NCI-H2081 (cell line): ENCODE results near the gene PLEKHH2.
"Not testable (repeated sequence)": the region's sequence is repeated elsewhere in the genome, so short reads cannot be mapped to it uniquely, and the experiment has no call there.

ENCODE experiments used
- DNase-seq, 2 experiments: peaks; one replicate each; lab custom pipeline; 2025; lab: John Stamatoyannopoulos, UW

PLEKHH2 gene

DNA sequence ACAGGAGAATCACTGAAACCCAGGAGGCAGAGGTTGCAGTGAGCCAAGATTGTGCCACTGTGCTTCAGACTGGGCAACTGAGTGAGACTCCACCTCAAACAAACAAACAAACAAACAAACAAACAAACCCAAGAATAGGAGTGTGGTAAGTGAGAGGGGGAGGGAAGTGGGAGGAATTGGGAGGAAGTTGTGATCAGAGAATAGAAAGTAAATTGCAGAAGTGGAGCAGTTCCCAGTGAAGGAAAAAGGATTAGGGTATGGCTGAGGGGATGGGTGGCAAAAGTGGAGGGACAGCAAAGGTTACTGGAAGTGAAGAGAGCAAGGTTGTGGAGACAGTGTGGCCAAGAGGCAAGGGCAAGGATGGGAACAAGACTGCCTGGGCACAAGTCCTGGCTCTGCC lies 80.3 kb downstream of the PLEKHH2 start:
- DNase-seq, result no peak

DNA sequence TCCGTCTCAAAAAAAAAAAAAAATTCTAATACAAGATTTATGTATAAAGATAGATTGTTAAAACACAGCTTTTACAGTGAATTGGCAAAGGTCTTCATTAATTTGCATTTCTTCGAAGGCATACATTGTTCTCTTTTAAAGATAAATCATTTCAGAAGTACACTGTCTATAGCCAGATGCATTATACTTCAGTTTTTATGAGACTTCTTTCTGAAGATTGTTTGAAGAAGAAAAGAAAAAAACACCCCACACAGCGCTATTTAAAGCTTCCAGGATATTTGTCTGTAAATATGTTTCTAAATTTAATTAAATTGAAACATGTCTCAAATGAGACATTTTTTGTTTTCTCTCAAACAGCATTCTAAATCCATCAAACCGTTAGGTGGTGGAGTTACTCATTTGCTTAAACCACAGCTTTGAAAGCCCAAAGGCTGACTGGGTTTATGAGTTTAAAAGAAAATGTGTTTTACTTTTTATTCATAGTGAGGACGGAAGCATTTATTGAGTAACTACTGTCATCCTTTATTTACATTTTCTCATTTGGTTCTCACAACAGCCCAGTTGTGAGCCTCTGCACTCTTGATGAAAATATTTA lies 81.6 kb downstream of the PLEKHH2 start:
- DNase-seq, result no peak

GRCh38 chr2:43724728-43725526 lies 87.9 kb downstream of the PLEKHH2 start:
- DNase-seq, result no peak

DNA sequence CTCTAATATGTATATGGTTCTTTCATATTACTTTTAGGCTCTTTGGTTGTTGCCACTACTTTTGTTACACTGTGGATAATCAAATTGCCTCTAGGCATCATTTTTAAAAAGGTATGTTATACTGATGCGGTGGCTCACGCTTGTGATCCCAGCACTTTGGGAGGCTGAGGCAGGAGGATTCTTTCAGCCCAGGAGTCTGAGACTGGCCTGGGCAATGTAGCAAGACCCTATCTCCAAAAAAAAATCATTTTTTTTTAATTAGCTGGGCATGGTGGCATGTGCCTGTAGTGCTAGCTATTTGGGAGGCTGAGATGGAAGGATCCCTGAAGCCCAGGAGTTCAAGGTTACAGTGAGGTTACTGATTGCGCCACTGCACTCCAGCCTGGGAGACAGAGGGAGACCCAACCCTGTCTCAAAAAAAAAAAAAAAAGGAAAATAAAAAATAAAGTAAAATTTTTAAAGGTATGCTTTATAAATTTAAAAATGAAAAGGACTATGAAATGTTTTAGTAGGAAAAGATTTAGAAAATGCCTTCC lies 88.7 kb downstream of the PLEKHH2 start:
- DNase-seq, result no peak

- not testable (repeated sequence) for DNase-seq
Measured at GRCh38 chr2:43726961-43727633, 90.0 kb downstream of the PLEKHH2 start.

DNA sequence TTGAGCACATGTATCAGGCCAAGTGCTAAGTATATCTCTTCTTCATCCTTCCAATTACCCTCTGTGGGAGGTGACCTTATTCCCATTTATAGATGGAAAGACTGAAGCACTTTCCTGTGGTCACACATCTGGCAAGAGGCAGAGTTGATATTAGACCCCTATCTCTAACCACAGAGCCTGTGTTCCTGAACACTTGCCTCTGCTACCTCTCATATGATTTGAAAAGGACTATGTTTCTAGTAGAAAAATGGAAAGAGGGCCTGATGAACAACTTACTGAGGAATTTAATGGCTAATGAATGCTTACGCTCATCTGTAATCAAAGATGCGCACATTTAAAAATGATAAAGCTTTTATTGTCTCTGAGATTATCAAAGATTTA lies 90.6 kb downstream of the PLEKHH2 start:
- no peak for DNase-seq

DNA sequence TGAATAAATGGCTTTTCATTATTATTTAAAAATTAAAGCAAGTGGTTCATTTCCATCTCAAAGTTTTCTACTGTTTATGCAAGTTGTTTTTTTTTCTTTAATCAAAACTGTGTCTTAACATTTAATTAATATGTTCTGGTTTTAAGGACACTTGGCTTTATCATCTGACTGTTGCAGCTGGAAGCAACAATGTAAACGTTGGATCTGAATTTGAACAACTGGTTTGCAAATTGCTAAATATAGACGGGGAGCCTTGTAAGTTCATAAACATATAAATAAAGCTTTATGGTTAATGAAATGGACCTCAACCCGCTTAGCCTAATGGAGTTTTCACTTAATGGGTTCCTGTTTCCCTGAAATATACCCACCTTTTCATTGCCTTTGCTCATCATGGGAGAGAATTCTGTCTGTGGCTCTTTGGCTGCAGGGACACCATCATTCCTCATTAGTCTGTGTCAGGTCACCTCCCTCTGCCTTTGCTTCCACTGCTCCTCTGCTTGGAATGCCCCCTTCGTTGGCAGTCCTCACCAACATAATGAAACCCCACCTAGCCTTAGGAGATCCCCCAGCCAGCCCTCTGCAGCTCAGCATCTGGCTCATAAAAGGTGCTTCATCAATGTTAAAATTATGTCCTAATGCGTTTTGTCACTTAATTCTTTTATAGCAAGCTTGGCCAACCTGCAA lies 92.6 kb downstream of the PLEKHH2 start:
- DNase-seq, result no peak

GRCh38 chr2:43731211-43731610 lies 94.2 kb downstream of the PLEKHH2 start:
- DNase-seq, result no peak

- DNase-seq, result no peak
Measured at GRCh38 chr2:43736637-43737036, 99.6 kb downstream of the PLEKHH2 start.

DNA sequence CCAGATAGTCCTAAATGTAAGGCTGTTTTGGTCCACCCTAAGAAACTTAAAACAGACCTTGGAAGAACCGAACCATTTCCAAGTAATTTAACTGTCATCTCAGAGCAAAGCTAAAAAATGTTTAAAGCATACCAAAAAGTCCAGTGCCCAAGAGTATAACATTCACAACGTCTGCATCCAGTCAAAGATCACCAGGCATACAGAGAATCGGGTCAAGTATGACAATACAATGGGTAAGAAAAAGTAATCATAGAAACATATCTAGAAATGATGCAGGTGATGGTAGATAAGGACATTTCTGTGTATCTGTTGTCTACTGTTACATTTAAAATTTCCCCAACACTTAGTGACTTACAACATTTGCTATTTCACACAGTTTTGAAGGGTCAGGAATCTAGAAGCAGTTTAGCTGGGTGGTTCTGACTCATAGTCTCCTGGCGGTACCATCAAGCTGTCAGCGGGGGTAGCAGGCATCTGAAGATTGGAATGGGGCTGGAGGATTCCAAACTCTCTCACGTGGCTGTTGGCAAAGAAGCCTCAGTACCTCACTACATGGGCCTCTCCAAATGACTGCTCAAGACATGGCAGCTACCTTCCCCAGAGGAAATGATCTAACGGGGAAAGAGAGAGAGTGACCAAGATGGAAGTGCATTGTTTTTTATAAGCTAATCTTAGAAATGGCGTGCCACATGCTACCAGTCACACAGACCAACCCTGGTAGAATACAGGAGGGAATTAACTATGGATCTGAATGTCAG lies 100.2 kb downstream of the PLEKHH2 start:
- no peak for DNase-seq

- DNase-seq, result no peak
Measured at GRCh38 chr2:43737855-43738254, 100.8 kb downstream of the PLEKHH2 start.

GRCh38 chr2:43738257-43738656 lies 101.2 kb downstream of the PLEKHH2 start:
- no peak for DNase-seq

- DNase-seq, result no peak
Measured at GRCh38 chr2:43743706-43744105, 106.6 kb downstream of the PLEKHH2 start.

DNA sequence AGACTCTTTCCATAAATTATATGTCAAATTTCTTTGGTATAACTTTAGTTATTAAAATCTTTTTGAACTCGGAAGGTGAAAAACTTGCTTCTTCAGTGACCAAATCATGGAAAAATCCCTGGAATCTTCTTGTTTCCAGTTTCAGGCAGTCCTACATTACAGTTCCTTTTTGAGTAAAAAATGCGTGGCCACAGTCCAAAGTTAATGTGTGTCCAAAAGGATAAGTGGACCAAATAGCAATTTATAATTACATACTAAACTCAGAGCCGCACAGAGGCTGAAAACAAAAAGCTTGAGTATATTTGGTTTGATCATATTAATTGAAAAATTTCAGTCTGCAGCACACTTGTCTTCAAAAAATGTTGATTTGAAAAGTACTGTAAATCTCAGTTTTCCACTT lies 108.4 kb downstream of the PLEKHH2 start:
- DNase-seq, result peak in 1 of 2 experiments; percentile 12

- DNase-seq, result no peak
Measured at GRCh38 chr2:43748333-43748732, 111.3 kb downstream of the PLEKHH2 start.

- peak in 1 of 2 experiments; percentile 28 for DNase-seq
Measured at GRCh38 chr2:43749583-43749982, 112.5 kb downstream of the PLEKHH2 start.

DNA sequence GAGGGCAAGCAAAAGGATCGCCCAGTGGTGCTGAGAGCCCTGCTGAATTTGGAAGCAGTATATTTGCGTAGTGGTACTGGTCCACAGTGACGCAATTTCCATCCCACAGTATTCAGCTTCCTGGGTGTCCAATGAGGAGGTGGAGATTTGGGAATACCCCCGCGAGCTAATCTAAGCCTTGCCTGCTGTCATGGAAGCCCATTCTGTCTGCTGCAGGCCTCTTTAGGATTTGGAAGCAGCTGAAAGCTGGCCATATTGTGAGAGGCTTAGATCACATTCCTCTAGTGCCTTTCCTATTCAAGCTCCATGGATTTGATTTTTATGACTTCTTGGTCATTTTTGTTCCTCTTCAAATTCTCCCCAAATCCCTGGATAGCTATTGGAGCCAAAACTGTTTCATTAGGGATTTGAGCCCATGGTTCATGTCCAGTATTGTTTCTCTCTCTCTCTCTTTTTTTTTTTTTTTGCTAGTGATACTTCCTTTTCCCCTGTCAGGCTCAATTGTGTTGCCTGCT lies 114.5 kb downstream of the PLEKHH2 start:
- DNase-seq, result no peak

- DNase-seq, result no peak
Measured at GRCh38 chr2:43752302-43752701, 115.2 kb downstream of the PLEKHH2 start.

GRCh38 chr2:43754180-43754579 lies 117.1 kb downstream of the PLEKHH2 start:
- no peak for DNase-seq

- no peak for DNase-seq
Measured at GRCh38 chr2:43758739-43759138, 121.7 kb downstream of the PLEKHH2 start.

DNA sequence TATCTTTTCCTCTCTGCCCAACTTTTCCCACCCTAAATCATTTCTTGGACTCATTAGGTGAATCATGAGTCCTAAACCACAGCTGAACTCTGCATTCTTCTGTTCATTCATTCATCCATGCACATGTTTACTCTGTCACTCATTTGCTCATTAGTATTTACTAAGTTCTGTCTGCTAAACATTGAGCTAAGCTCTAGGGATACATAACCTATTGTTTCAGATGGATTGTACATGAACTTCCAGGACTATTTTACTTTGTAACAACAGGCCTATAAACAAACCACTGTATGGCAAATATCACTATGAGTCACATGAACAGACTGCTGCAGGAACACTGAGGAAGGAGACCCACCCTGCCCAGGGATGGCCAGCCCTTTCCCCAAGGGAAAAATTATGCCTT lies 122.1 kb downstream of the PLEKHH2 start:
- no peak for DNase-seq
